Activated T-helper 1 cell treated with anti-CD3 and anti-CD28 coated beads, Interleukin-2, amount 50 U/mL, for 16 hours (primary cell): ENCODE results near the gene MAPK10.
"Not testable (repeated sequence)": the region's sequence is repeated elsewhere in the genome, so short reads cannot be mapped to it uniquely, and the experiment has no call there.

Experiments used
- DNase-seq, 2 donors: peaks; one replicate each; pipeline ENCODE4 v3.0.0-alpha.2; 2020; ENCODE audit warnings: low read depth in 1 of 2, low spot score in 1 of 2

MAPK10 gene

DNA sequence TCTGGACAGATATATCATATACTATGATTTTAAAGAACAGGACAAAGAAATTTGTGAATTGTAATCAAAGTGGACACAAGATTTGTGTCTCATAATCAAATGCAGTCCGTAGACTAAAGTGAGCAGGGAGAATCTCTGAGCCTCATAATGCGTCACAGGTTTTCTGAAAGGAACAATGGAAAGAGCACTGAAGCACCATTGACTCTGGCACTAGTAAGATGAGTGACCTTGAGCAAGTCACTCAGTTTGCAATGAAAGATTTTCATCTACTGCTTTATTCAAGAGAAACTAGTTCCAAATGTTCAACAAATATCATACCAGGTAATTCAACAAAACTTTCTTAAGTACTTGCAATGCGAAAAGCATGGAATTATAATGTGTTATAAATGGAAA is 315.3 kb downstream of the MAPK10 start:
- no peak for DNase-seq

DNA sequence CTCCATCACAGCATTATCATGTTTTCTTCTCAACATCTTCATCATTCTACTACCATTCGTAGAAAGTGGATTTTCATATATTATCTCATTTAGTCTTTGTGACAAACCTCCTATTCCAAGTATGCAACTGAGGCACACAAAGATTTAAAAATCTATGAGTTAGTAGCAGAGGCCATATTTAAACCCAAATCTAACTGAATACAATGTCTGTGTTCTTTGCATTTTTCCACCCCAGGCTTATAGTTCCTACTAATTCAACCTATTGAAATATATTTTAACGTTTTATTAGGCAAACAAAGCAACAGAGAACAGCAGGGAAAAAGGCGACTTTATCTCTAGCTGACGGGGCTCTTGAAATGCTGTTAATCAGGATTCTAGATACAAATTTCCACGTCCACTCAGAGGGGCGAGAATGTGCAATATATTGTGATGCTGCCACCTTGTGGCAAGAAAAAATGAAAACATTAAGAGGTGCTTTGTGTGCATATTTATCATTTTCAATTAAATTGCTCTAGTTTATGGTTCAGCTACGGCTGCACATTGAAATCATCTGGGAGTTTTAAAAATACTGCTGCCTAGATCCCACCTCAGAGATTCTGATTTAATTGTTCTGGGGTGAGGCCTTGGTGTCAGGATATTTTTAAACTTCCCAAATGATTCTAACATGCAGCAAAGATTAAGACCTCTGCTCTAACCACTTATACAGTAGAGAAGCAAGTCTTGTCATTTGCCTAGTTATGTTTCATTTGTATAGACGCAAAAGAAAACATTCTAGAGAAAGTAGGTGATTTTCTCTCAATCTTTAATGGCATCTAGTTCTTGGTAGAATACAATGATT is 315.9 kb downstream of the MAPK10 start:
- DNase-seq, result no peak

DNA sequence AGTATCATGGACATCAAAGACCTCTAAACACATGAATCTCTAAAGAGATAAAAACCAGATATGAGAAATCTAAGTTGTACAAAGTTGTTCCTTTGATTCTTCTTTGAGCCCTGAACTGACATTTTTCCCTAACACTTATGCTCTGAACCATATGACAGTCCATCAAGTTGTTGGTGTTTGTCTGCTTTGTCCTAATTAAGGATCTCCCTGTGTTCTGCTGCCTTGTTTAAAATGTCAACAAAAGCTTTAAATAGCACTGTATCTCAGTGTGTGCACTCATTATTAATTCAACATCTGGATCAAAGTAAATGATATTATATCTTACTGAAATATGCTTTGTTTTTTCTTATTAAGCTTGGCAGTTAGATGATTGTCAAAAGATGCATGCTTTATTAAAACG is 321.8 kb downstream of the MAPK10 start:
- no peak for DNase-seq

DNA sequence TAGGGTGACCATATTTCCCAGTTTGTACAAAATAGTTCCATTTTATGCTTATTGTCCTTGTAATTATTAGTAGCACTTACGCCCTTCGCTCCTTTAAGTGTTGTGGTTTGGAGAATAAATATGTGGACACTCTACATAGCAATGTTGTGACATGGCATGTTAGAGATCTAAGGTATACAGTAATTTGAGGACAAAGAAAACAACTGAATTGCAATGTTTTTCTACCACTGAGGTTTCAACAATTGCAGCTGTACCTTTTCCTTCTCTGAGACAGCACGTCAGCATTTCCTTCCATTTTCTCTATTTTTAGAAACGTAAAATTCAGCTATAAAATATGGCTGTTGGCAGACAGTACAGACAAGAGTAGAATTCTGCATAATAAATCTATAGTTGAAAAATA is 323.1 kb downstream of the MAPK10 start:
- no peak for DNase-seq

DNA sequence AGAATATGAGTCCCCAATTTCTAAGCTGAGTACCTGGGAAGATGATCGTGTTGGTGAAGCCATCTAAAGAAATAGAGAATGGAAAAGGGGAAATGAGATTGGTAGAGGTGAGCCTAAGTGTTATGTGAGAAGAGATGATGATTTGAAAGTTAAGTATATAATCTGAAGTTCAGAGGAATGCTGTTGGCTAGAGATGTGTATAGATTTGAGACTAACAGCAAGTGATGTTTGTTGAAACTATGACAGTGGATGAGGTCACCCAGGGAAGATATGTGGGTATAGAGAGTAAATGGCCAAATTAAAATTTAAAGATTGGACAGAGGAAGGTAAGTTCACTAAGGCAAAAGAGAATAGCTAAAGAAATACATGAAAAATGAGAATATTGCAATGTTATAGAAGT is 324.2 kb downstream of the MAPK10 start:
- DNase-seq, result no peak

DNA sequence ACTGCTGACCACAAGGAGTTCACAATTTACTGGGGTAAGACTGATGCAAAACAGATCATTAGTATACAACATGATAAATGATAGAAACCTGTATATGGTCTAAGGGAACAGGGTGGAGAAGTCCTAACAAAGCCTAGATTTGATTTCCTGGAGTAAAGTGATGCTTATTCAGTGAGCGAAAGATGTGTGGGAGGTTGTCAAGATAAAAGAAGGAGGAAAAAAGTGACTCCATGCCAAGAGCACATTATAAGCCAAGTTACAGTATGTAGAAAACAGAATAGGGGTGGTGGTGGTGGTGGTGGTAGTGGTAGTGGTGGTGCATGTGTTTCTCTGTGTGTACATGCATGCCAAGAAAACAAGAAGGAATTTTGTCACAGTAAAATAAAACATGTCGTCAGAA is 325.2 kb downstream of the MAPK10 start:
- DNase-seq, result no peak

DNA sequence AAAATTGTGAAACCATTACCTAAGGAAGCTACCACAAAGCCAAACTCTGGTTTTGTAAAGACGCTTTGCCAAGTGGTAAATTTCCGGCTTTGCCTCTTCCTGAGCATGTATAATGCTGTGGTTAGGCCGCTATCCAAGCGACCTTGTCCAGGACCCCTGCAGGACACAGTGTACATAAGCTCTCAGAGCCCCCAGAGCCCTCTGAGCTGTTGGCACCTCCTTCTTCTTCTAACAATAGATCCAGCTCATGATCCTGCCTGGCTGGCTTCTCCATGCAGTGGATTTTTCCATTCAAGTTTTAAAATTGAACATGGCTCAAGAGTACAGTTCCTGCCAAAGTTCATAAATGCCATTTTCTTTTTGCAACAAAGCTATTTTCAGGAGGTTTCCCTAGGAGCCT is 326.7 kb downstream of the MAPK10 start:
- no peak for DNase-seq

DNA sequence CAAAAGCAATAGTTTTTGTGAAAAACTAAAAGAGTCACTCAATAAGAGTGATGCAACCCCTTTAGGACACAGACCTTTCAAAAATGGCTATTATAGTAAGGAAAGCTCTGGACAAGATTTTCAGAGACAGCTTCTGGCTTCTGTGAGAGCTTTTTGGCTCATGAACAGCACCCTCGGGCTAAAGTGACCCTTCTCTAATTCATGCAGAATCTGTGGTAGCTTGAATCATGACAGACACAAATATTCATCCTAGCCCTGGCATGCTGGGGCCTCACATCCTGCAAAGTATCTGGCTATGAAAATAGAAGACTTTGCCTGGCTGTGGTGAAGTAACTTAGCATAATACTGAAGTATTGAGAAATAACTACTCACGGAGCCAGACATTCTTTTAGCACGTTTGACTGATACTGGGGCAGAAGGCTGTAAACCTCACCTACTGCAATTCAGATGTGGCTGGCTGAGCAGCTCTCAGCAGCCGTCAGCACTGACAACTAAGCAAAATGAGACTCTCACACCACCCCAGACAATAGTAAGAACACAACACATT is 327.3 kb downstream of the MAPK10 start:
- no peak for DNase-seq

DNA sequence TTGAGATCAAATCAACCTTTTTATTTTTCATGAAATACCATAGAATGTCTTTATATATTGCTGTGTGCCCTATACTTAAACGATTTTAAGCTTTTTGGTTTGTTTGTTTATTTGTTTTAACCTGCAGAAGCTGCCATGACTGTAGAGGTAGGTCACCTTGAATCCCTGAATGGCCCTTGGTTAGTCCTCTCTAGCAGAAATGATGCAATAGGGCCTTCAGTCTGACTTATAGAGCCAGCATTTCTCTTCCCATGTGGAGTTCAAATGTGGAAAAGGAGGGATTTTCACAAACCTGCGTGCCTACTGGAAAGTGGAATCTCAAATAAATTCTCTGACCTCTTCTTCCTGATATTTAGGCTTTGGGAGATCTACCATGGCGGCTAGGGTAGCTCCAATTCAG is 327.9 kb downstream of the MAPK10 start:
- no peak for DNase-seq

DNA sequence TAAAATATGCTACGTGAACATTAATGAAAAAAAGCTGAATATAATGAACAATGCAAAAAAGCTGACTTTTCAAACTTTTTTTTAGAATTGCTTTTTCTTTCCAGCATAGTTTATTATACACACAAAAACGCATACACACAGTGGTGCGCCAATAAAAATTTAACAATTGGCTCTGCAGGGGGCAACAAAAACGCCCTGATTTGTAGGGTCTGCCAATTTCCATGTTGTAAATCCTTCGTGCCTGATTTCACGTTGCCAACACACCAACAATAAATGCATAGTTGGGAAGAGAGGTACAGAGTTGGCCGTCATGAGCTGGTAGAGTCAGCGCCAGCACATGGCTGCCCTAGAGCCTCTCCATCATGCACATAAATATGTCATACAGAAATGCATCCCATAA is 333.1 kb downstream of the MAPK10 start:
- DNase-seq, result no peak

DNA sequence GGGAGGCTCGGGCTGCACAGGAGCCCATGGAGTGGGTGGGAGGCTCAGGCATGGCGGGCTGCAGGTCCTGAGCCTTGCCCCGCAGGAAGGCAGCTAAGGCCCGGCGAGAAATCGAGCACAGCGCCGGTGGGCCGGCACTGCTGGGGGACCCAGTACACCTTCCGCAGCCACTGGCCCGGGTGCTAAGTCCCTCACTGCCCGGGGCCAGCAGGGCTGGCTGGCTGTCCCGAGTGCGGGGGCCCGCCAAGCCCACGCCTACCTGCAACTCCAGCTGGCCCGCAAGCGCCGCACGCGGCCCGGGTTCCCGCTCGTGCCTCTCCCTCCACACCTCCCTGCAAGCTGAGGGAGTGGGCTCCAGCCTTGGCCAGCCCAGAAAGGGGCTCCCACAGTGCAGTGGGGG is 338.2 kb downstream of the MAPK10 start:
- DNase-seq, result not testable (repeated sequence)

DNA sequence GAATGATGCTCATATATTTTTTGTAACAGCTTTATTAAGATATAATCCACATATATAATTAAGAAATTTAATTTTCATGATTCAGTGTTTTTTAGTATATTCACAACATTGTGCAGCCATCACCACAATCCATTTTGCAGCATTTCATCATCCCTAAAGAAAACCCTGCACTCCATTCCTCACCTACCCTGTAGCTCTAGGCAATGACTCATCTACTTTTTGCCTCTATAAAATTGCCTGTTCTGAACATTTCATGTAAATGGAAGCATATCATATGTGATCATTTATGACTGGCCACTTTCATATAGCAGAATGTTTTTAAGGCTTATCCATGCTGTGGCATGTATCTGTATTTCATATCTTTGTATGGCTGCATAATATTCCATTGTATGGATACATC is 339.9 kb downstream of the MAPK10 start:
- no peak for DNase-seq

DNA sequence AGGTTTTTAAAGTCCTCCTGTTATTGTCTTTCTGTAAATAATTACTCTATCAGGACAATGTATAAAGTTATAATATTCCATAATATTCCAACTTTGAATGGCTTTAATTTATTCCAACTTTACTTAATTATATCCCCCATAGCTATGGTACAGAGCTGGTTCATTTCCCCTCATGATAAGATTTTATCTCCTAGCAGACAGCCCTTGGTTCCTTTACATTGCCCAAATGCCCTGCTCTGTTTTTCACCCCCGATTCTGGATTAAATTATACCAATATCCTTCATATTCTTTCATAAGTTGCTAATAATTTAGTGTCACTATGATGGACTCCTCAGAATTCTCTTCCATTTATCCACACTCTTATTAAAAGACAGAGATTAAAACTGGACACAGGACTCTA is 340.5 kb downstream of the MAPK10 start:
- no peak for DNase-seq

DNA sequence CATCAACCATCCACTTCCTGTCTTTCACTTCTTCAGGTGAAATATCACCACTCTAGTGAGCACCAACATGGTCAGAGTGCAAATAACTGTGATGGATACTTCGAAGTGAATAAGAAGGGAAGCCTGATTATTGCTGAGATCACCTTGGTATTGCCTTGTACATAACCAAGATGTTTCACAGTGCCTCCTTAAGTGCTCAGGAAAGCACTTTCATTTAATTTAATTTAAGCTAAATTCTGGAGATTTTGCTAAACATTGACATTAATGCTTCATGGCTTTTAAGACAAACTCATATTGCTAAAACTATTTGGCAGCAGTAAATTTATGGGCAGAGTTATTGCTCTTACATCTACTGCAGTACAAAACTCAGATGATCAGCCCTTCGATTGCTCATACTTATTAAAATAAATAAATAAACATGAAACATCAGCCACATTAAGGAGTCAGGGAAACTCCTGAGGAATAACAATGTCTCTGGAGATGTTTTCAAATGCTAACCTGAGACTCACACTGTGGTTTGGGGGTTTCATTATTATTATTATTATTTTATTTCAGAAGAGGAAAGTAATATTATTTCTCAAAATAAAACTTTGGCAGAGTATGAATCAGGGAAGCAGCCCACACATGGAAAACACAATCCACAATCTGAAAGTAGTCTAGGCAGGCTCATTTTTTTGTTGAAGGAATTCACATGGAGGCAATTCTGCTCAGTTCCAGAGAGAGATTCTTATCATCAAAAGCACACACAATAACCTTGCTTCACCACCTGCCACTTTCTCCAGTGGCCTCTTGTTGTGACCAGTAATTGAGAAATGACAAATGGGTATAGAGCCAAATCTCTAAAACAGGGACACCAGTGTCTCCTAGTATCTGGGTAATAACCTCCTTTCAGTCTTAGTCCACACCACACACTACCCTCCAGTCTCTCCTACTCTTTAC is 344.2 kb downstream of the MAPK10 start:
- DNase-seq, result no peak

DNA sequence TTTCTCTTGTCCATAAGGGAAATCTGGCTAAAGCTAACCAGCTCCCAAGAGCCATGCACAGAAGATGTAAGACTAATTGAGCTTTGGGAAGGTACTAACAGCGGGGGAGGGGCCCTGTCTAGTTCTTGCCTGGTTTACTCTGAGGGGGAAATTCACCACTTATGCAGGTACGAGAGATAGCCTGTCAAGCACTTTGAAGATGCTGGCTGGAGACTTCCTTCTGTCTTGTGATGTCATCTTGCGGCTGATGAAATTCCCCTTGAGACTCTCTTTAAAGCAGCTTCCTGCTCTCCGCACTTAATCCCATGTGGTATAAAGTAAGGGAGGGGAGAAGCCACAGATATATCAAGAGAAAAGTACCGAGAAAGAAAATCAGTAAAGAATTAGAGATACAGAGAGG is 345.3 kb downstream of the MAPK10 start:
- no peak for DNase-seq

DNA sequence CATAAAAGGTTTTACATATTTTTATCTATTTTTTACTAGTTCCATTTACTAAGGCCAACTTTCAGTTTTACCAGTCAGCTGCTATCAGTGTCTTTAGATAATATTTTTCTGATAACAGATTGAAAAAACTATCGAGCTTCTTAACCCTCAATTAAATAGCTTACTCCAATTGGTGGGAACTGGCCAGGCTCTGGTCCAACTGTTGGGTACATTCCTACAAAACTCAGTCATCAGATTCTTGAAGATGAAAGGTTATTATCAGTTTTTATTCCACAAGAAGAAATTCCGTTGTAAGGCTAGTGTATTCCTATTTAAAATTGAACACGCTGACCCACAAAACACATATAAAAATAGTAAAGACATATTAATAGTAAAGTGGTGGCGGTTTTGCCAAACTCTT is 346.2 kb downstream of the MAPK10 start:
- DNase-seq, result no peak

DNA sequence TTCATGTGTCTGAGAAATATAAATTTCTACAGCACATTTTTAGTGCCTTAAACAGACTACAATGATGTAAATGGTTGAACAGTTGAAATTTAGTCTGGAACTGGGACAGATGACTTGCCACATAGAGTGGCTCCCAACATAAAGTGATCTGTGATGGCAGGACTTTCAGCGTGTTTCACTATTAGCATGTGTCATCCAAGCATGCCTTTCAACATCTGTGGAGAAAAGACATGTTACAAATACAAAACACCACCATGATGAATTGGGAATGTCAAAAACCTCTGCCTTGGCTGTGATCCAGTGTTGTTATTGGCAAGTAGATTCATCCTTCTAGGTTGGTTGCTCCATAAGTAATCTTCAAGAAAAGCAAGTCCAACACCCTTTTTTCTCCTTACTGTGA is 348.7 kb downstream of the MAPK10 start:
- DNase-seq, result no peak

DNA sequence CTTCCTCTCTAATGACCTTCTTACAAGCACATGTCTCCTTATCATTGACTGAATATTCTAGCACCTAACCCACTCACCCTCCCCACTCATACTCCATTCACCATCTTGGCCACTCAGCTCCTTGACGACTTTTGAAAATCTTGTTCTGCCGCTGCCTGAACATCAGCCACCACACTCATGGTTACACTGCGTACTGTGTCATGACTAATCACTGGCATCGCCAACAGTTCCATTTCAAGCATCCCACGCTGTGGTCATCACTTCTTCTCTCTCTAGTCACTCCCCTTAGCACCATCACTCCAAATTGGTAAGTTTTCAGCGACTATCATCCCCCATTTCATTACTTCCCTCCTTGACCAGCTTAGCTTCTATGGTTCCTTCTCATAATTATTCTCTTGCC is 352.8 kb downstream of the MAPK10 start:
- no peak for DNase-seq

DNA sequence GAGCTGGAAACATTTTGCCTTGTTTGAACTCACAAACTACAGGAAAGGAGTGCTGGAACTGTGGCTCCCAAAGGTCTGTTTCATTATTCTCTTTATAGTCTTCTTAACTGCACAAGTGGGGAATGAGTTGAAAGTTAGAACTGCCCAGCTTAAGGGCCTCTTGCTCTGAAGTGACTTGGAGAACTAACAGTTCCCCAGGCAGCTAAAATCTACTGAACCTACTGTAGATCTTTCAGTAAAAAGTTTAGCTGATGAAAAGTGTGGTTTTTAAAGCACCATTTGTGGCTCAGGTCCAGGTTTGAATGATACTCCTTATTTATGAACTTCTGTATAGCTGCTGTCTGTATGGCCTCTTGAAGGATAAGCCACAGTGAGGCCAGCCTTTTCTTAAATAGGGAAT is 353.8 kb downstream of the MAPK10 start:
- DNase-seq, result no peak

DNA sequence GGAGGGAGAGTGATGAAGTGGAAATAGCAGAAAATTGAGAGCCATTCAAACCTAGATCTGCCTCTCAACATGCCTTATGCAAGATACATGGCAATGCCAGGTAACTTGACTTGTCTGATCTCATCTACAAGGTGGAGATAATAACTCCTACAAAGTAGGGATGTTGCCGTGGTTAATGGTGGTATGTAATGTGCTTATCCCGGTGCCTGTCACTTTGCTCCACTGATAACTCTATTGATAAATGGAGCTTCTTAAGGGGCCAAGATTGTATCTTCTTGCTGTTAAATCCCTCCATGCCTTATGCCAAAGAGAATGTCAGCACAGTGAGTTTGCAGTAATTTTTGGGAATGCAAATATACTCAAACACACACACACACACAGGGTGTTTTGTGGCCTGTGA is 355.8 kb downstream of the MAPK10 start:
- no peak for DNase-seq

DNA sequence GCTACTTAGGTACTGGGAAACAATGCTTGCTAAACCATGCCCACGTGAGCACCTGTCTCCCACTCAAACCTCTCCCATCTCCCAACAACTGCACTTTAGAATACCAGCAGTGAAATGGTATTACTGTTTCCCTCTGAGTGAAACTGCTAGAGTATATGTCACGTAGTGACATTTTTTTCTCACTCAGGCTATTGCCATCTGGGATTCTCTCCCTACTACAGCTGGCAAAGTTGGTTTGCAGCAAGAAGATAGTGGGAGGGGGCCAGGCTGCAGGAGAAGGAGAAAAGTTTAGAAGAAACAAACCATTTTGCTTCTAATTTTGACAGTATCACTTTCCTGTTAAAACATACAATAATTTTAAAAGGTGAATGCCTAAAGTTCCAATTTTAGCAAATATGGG is 358.3 kb downstream of the MAPK10 start:
- no peak for DNase-seq

DNA sequence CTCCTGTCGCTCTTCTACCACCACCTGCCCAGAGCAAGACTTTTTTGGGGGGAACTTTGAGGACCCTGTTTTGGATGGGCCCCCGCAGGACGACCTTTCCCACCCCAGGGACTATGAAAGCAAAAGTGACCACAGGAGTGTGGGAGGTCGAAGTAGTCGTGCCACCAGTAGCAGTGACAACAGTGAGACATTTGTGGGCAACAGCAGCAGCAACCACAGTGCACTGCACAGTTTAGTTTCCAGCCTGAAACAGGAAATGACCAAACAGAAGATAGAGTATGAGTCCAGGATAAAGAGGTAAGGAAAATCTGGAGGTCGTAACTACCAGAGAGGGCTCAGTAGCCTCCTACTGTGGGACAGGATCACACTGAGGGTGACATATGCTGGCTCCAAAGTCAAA is 364.5 kb downstream of the MAPK10 start:
- DNase-seq, result no peak
